Measurements from ENCODE around the gene ZNF605.
"Not testable (repeated sequence)": the region's sequence is repeated elsewhere in the genome, so short reads cannot be mapped to it uniquely, and the experiment has no call there.

The ZNF605 gene

GRCh38 chr12:132967736-132968135, 11.6 kb upstream of the ZNF605 start:
- TF ChIP-seq CTCF (IDR thresholded peaks at IDR 0.05; ENCODE audit: control insufficient read depth, extremely low read depth, insufficient read depth) = no peak
- H3K4me3 ChIP-seq (ENCODE audit: low read depth, low read length) = no peak overlapping the region

GRCh38 chr12:132966676-132967415, 10.7 kb upstream of the ZNF605 start:
- DNase-seq (ENCODE audit: low read depth) = no peak
- H3K4me3 ChIP-seq (ENCODE audit: low read depth, low read length) = no peak overlapping the region
- TF ChIP-seq CTCF (IDR thresholded peaks at IDR 0.05; ENCODE audit: control insufficient read depth, extremely low read depth, insufficient read depth) = no peak

More at GRCh38 chr12:132967736-132968135, 11.6 kb upstream of the ZNF605 start:
- no peak for DNase-seq (ENCODE audit: low read depth)

- H3K4me3 ChIP-seq (ENCODE audit: low read depth, low read length) = no peak overlapping the region
- no peak for DNase-seq (ENCODE audit: low read depth)
- TF ChIP-seq CTCF (IDR thresholded peaks at IDR 0.05; ENCODE audit: control insufficient read depth, extremely low read depth, insufficient read depth) = no peak
These were observed 9.7 kb upstream of the ZNF605 start for GRCh38 chr12:132965796-132966195.

GRCh38 chr12:132963947-132964346, 7.8 kb upstream of the ZNF605 start:
- H3K4me3 ChIP-seq (ENCODE audit: low read depth, low read length); DNase-seq (ENCODE audit: low read depth): not testable (repeated sequence)

GRCh38 chr12:132961790-132962189, 5.7 kb upstream of the ZNF605 start:
- H3K4me3 ChIP-seq (ENCODE audit: low read depth, low read length); DNase-seq (ENCODE audit: low read depth): not testable (repeated sequence)

- peak; percentile 54 for DNase-seq (ENCODE audit: low read depth)
- peak overlapping the region; percentile 95 for H3K4me3 ChIP-seq (ENCODE audit: low read depth, low read length)
- TF ChIP-seq CTCF (IDR thresholded peaks at IDR 0.05; ENCODE audit: control insufficient read depth, extremely low read depth, insufficient read depth) = no peak
These were observed 754 bp downstream of the ZNF605 start for GRCh38 chr12:132955094-132956010.

- no peak for TF ChIP-seq CTCF (IDR thresholded peaks at IDR 0.05; ENCODE audit: control insufficient read depth, extremely low read depth, insufficient read depth)
- DNase-seq (ENCODE audit: low read depth) = no peak
- H3K4me3 ChIP-seq (ENCODE audit: low read depth, low read length) = peak overlapping the region; percentile 95
These were observed 1.5 kb downstream of the ZNF605 start for GRCh38 chr12:132954471-132955048.
